Mucosa of descending colon (tissue), 3 donors: ENCODE measurements around the gene ATP8A2. TPM values are rescaled to one million over a fixed set of nuclear protein-coding genes. Genes with fewer than 3 reads are reported as not detected.

Experiments used
- ATAC-seq: fragments of 200-7000 bp; cut with Tn5 transposase; one replicate; pipeline ENCODE4 v1.9.1; 2020; ENCODE audit warnings: mild to moderate bottlenecking, moderate library complexity
- DNase-seq, 3 donors: peaks; one replicate each; pipeline ENCODE4 v3.0.0-alpha.2; 2020
- H3K36me3 ChIP-seq: fragments of 200-600 bp; one replicate; pipeline ENCODE4 v1.8.0; 2021; ENCODE audit warnings: low read depth, mild to moderate bottlenecking
- H3K4me1 ChIP-seq: fragments of 200-600 bp; one replicate; pipeline ENCODE4 v1.8.0; 2021; ENCODE audit warnings: low read depth, mild to moderate bottlenecking
- H3K4me3 ChIP-seq: fragments of 200-600 bp; one replicate; pipeline ENCODE4 v1.8.0; 2021; ENCODE audit warnings: mild to moderate bottlenecking
- H3K9me3 ChIP-seq: fragments of 200-600 bp; one replicate; pipeline ENCODE4 v1.8.0; 2021; ENCODE audit warnings: mild to moderate bottlenecking
- intact Hi-C, 2 donors: fragments of 100-400 bp; cut with DNase I in 1 of 2; cut with micrococcal nuclease in 1 of 2; formaldehyde crosslinking; loops; one replicate each; pipeline versions ENCODE4 v1.11.0 to v1.11.1; 2022; cut with DNase I, micrococcal nuclease
- total RNA-seq, 3 donors: library from RNA; stranded (reverse); fragmentation: NEBNext Ultra II Directional in 2 of 3; extraction: Animal tissue kit (Norgen Biotek cat#: 25700) in 2 of 3; gene quantifications; one replicate each; pipeline versions ENCODE4 v1.2.1 to v1.2.4, GENCODE V29; 2021 to 2023
- TF ChIP-seq, protein P1 (sequence below): fragments of 200-600 bp; IDR thresholded peaks from one replicate; pipeline ENCODE4 v1.8.0; 2022; ENCODE audit warnings: antibody characterized with exemption, mild to moderate bottlenecking
- donor health status: DM: no; HTN: no; CAD: no; lungs with moderate emphysema.
- donor health status: DM: no; HTN: no; CAD: no.
- donor health status: DM: no; HTN: yes; CAD: no.

The ATP8A2 gene
- total RNA-seq, 3 donors from 2014 or later, result 0.22 to 3.6 (median 0.41) TPM

DNA sequence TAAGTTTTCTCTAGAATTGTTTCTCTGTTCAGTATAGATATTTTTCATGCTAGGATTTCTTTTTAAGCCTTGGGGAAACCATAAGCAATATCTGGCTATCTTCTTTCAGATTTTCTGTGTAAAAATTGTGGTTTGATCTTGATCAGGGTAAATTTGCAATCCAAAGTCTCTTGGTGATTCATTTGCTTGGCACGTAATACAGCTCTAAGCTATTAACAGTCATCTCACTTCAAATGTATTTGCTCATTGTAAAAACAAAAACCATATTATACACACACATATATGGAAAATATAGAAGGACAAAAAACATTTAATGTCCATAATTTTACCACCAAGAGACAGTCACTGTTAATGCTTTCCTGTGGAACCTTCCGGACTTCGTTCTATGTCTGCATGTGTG, 489.1 kb downstream of the ATP8A2 start:
- H3K9me3 ChIP-seq, result no peaks in the 10 kb centered on the region
- TF ChIP-seq, protein P1, sequence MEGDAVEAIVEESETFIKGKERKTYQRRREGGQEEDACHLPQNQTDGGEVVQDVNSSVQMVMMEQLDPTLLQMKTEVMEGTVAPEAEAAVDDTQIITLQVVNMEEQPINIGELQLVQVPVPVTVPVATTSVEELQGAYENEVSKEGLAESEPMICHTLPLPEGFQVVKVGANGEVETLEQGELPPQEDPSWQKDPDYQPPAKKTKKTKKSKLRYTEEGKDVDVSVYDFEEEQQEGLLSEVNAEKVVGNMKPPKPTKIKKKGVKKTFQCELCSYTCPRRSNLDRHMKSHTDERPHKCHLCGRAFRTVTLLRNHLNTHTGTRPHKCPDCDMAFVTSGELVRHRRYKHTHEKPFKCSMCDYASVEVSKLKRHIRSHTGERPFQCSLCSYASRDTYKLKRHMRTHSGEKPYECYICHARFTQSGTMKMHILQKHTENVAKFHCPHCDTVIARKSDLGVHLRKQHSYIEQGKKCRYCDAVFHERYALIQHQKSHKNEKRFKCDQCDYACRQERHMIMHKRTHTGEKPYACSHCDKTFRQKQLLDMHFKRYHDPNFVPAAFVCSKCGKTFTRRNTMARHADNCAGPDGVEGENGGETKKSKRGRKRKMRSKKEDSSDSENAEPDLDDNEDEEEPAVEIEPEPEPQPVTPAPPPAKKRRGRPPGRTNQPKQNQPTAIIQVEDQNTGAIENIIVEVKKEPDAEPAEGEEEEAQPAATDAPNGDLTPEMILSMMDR, result no peak
- ATAC-seq, result no peak
- no peaks in the 10 kb centered on the region for H3K4me1 ChIP-seq
- DNase-seq, result no peak
- intact Hi-C loops, result no loop called here
- no peak overlapping the region for H3K4me3 ChIP-seq
- no peaks in the 10 kb centered on the region for H3K36me3 ChIP-seq

DNA sequence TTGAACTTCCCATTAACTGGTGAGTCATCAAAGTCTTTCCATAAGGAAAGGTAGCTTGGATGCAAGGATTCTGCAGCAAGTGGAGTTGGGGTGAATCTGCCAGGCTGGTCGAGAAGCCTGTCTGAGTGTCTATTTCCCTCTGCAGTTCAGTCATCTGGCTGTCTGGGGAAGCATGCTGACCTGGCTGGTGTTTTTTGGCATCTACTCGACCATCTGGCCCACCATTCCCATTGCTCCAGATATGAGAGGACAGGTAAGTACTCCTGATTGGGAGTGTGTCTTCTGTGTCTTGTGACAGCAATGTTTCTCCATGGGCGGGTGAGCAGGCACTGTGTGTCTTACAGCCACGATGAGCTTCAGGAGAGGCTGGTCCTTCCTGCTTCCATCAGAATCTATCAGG, 490.4 kb downstream of the ATP8A2 start:
- Histone ChIP-seq H3K4me1 (no peaks in the 10 kb centered on the region), H3K36me3 (no peaks in the 10 kb centered on the region), H3K9me3 (no peaks in the 10 kb centered on the region), H3K4me3 (no peak overlapping the region)
- TF ChIP-seq, protein P1, result no peak
- intact Hi-C loops, result no loop called here
- ATAC-seq, result no peak
- DNase-seq, result no peak

DNA sequence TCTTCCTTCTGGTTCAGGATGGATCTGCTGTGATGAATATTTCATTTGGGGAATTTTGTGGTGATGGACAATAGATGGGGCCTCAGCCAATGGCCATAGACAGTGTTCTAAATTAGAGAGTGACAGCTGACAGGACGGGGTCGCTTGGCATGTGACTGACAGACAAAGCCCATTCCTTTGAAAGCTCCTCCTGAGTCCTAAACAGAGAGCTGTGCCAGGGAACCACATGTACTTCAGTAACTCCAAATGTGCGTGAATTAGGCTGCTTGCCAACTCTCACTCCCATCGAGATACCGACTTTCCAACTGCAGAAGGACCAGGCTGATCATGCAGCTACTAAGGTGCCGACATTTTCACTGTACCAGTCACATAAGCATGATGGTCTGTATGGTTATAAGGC, 492.3 kb downstream of the ATP8A2 start:
- intact Hi-C loops, result no loop called here
- TF ChIP-seq, protein P1, result no peak
- DNase-seq, result no peak
- H3K4me3 ChIP-seq, result no peak overlapping the region
- ATAC-seq, result no peak
- no peaks in the 10 kb centered on the region for H3K9me3 ChIP-seq
- H3K36me3 ChIP-seq, result no peaks in the 10 kb centered on the region
- H3K4me1 ChIP-seq, result no peaks in the 10 kb centered on the region

DNA sequence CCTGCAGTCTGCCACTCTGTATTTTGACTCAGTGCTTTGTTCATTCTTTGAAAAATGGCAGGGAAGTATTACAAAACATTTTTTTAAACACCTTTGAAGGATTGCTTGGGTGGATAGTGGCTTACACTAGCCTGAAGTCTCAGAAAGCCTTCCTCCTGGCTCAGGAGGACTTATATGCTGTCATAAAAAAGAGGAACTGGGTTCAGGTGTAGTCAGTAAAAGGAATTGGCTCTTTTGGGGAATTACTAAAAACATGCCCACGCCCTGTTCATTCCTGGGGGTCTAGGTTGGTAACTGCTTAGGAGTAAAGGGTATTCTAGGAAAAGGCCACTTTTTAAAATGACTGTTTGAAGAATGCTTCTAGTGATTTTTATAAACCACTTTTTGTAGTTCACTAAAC, 493.2 kb downstream of the ATP8A2 start:
- DNase-seq (no peak), ATAC-seq (no peak)
- H3K4me3 ChIP-seq, result no peak overlapping the region
- intact Hi-C loops, result no loop called here
- no peaks in the 10 kb centered on the region for H3K36me3 ChIP-seq
- H3K4me1 ChIP-seq, result no peaks in the 10 kb centered on the region
- H3K9me3 ChIP-seq, result no peaks in the 10 kb centered on the region
- TF ChIP-seq, protein P1, result no peak

DNA sequence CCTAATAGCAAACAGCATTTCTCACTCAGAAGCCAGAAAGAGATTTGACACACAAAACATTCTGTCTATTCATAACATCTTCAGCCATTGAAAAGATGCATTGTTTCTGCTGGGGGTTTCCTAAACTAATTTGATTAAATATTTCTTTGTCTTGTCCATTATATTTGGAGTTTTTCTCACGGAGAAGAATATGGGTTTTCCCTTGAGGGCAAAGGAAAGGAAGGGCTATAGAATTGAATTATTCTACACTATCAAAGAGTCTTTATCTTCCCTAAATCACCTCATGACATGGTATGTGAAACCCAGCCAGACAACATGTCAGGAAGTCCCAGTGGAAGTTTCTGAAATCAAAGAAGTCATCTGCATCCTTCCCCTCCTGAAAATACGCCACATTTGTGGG, 493.6 kb downstream of the ATP8A2 start:
- no peak overlapping the region for H3K4me3 ChIP-seq
- H3K36me3 ChIP-seq, result no peaks in the 10 kb centered on the region
- no peaks in the 10 kb centered on the region for H3K4me1 ChIP-seq
- no peak for ATAC-seq
- TF ChIP-seq, protein P1, result no peak
- DNase-seq, result no peak
- intact Hi-C loops, result no loop called here
- no peaks in the 10 kb centered on the region for H3K9me3 ChIP-seq

DNA sequence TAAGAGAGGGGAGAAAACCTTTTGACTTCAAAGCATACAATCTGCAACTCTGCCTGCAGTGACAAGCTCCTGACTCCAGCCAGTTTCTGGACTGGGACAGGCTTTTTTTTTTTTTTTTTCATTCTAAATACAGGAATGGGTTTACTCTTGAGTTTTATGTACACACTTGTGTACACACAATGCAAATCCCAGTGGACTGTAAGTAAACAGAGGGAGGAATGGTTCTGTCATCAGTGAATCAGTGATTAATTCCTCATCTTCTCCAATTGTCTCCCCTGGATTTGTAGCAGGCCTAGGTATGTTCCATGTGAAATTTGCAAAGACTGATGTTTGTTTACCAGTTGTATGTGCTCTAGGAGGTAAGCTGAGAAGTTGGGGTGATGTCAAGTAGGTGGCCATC, 495.3 kb downstream of the ATP8A2 start:
- H3K4me1 ChIP-seq, result no peaks in the 10 kb centered on the region
- H3K9me3 ChIP-seq, result no peaks in the 10 kb centered on the region
- DNase-seq (no peak), ATAC-seq (no peak)
- TF ChIP-seq, protein P1, result no peak
- no peaks in the 10 kb centered on the region for H3K36me3 ChIP-seq
- no peak overlapping the region for H3K4me3 ChIP-seq
- intact Hi-C loops, result no loop called here
